ENCODE measurements around the gene RAB40AL. TPM values are rescaled to one million over a fixed set of nuclear protein-coding genes. Genes with fewer than 3 reads are reported as not detected.
A peak's percentile ranks its signal among the peaks of the same experiment; 100 is the strongest.

Gene RAB40AL
- total RNA-seq, 1 experiment from 2014 or later = not detected

- DNase-seq (ENCODE audit: low read depth) = no peak
Measured at GRCh38 chrX:102983205-102983604, 46.1 kb downstream of the RAB40AL start.

- peak; percentile 70 for DNase-seq (ENCODE audit: low read depth)
Measured at GRCh38 chrX:102985192-102985591, 48.1 kb downstream of the RAB40AL start.

Other genes with a start within 250 kb of the RAB40AL start
- 6.2 and 6.6 TPM in 2 replicates for gene GPRASP2, start 224.8 kb upstream of the RAB40AL start, total RNA-seq (2014; rRNA removed; shearing (Covaris generic))
- gene GPRASP3, start 216.5 kb upstream of the RAB40AL start, total RNA-seq (2014; rRNA removed; shearing (Covaris generic)) = 1.2 and 1.3 TPM in 2 replicates
- gene BEX1, start 126.9 kb downstream of the RAB40AL start, total RNA-seq (2014; rRNA removed; shearing (Covaris generic)) = 50.0 and 56.3 TPM in 2 replicates
- gene NXF3, start 155.9 kb downstream of the RAB40AL start, total RNA-seq (2014; rRNA removed; shearing (Covaris generic)) = 0.10 and 0.24 TPM in 2 replicates

Measured in RPMI7951 (cell line).